KOPT-K1 (cell line): ENCODE data around the gene TRAM2.

Source experiments
- H3K27ac ChIP-seq: fragments of 200-600 bp; sonication (generic); 2 replicates; pipeline ENCODE4 v1.5.1; 2016; ENCODE audit warnings: antibody characterized with exemption, mild to moderate bottlenecking, low read depth, low read length; ENCODE audit not compliant: poor library complexity, severe bottlenecking
- H3K36me3 ChIP-seq: fragments of 200-600 bp; sonication (generic); 2 replicates; pipeline ENCODE4 v1.5.1; 2017; ENCODE audit warnings: antibody characterized with exemption, mild to moderate bottlenecking, low read length, moderate library complexity; ENCODE audit not compliant: insufficient read depth
- H3K9me3 ChIP-seq: fragments of 200-600 bp; sonication (generic); 2 replicates; pipeline ENCODE4 v1.5.1; 2017; ENCODE audit warnings: antibody characterized with exemption, low read length, mild to moderate bottlenecking; ENCODE audit not compliant: insufficient read depth, poor library complexity, severe bottlenecking

TRAM2 gene

GRCh38 chr6:52547647-52548352 lies 29.1 kb downstream of the TRAM2 start:
- H3K36me3 ChIP-seq: no peaks in the 10 kb centered on the region
- H3K9me3 ChIP-seq: no peaks in the 10 kb centered on the region
- H3K27ac ChIP-seq: no peak overlapping the region

- no peaks in the 10 kb centered on the region for H3K36me3 ChIP-seq
- H3K27ac ChIP-seq: no peak overlapping the region
- H3K9me3 ChIP-seq: no peaks in the 10 kb centered on the region
These were observed 30.2 kb downstream of the TRAM2 start for GRCh38 chr6:52546678-52547077.

DNA sequence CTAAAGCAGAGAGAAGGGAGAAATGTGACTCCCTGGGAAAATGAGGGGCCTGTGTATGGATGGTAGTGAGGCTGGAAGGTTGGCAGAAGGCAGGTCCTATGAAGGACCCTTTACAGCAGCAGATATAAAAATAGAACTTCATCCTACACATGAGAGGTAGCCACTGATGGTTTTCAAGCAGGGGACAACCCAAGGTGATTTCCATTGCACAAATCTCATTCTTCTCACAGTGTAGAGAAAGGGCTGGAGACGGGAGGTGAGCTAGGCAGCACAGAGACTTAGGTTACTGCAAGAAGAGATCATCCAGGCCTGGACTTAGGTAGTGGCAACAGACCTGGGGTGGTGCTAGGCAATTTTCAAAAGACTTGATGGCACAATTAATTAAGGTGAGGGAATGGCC lies 30.7 kb downstream of the TRAM2 start:
- no peaks in the 10 kb centered on the region for H3K9me3 ChIP-seq
- H3K27ac ChIP-seq: no peak overlapping the region
- H3K36me3 ChIP-seq: no peaks in the 10 kb centered on the region

GRCh38 chr6:52545406-52546119 lies 31.3 kb downstream of the TRAM2 start:
- H3K9me3 ChIP-seq: no peaks in the 10 kb centered on the region
- no peak overlapping the region for H3K27ac ChIP-seq
- H3K36me3 ChIP-seq: no peaks in the 10 kb centered on the region

DNA sequence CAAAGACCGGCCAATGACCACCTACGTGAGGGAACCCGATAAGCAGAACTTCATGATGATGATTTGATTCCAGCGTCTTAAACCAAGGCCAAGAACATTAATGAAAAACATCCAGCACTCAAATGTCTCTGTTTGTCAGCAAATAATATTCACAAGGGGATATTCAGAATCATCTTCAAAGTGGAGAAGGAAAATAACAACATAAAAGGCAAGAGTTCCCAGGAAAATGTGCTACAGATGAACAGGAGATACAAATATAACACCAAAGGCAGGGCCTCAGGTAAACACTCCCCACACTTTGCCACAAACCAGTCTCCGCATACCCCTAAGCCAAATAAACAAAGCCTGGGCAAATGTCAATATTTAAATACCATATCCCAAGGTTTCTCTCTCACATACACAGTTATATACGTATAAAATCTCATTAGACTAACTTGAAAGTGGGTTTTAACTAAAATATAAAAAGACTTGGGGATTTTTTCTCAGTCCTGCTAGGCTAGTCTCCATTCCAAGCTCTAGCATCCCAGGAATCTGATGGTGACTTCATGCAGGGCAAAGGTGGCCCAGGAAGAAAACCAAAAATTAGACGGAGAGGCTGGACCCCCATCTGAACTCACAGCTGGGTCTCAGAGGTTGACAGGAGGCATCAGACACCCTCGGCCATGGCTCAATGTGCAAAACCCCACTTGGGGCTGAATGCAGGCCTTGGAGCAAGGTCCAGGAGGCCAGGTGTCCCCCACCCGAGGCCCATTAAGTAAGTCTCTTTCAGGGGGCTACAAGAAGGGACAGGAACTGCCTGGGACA lies 32.1 kb downstream of the TRAM2 start:
- Histone ChIP-seq H3K9me3 (no peaks in the 10 kb centered on the region), H3K27ac (no peak overlapping the region), H3K36me3 (no peaks in the 10 kb centered on the region)

DNA sequence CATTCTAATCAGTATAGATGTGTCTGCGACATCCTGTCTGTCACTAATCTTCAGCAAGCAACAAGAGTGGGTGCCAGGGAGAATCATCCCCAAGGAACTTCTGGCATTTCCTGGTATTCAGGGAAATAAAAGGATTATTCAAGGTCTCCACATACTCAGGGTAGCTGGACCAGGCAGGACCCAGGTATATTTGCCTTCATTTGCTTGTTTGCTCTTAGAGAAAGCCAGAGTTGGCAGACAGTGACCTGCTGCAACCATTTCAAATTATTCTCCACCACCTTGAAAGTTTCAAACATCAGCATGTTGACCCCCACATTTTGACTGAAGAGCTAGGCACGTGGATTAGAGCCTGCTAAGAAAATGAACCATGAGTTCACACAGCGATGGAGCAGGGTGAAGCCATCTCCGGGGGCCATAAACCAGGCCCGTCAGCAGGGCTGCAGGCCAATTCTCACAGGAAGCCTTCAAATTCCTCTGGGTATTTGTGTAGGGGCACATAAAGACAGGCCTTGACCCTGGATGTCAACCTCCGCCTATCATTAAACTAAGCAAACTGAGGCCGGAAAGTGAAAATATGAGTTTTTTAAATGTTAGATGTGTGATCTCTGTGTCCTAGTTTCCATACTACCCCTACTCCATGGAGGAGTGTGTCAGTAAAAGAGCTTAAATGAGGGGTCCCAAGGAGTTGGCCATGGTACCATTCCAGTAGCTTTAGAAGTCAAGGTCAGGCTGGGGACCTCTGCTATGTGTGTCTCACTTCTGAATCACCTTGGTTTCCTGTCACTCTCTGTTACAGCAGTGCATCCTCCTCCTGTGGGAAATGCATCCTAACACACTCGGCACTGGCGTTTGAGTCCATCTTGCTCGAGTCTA lies 32.9 kb downstream of the TRAM2 start:
- Histone ChIP-seq H3K36me3 (no peaks in the 10 kb centered on the region), H3K27ac (no peak overlapping the region), H3K9me3 (no peaks in the 10 kb centered on the region)

- Histone ChIP-seq H3K36me3 (no peaks in the 10 kb centered on the region), H3K9me3 (no peaks in the 10 kb centered on the region), H3K27ac (no peak overlapping the region)
These were observed 33.6 kb downstream of the TRAM2 start for GRCh38 chr6:52543262-52543661.

DNA sequence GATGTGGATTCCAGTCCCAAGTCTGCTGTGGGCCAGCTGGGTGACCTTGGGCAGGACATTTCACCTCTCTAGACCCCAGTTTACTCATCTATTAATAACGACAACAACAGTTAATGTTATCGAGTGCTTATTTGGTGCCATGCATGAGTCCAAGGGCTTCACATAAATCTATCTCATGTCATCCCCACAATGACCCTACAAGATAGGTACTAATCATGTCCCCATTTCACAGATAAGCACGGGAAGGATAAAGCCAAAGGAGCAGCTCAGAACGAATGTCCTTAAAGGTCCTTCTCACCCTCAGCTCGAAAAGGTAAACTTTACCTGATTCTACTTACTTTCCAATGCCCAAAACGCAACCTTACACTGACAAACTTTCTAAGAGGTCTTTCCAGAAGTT lies 35.7 kb downstream of the TRAM2 start:
- Histone ChIP-seq H3K27ac (no peak overlapping the region), H3K36me3 (no peaks in the 10 kb centered on the region), H3K9me3 (no peaks in the 10 kb centered on the region)

GRCh38 chr6:52540286-52540902 lies 36.5 kb downstream of the TRAM2 start:
- H3K9me3 ChIP-seq: no peaks in the 10 kb centered on the region
- H3K27ac ChIP-seq: no peak overlapping the region
- no peaks in the 10 kb centered on the region for H3K36me3 ChIP-seq

GRCh38 chr6:52539607-52540006 lies 37.3 kb downstream of the TRAM2 start:
- no peak overlapping the region for H3K27ac ChIP-seq
- no peaks in the 10 kb centered on the region for H3K36me3 ChIP-seq

GRCh38 chr6:52538901-52539354 lies 37.9 kb downstream of the TRAM2 start:
- Histone ChIP-seq H3K36me3 (no peaks in the 10 kb centered on the region), H3K9me3 (no peaks in the 10 kb centered on the region), H3K27ac (peak overlapping the region; percentile 53)

More at GRCh38 chr6:52539607-52540006, 37.3 kb downstream of the TRAM2 start:
- H3K9me3 ChIP-seq: no peaks in the 10 kb centered on the region

GRCh38 chr6:52538252-52538900 lies 38.5 kb downstream of the TRAM2 start:
- Histone ChIP-seq H3K36me3 (no peaks in the 10 kb centered on the region), H3K27ac (peak overlapping the region; percentile 53), H3K9me3 (no peaks in the 10 kb centered on the region)

DNA sequence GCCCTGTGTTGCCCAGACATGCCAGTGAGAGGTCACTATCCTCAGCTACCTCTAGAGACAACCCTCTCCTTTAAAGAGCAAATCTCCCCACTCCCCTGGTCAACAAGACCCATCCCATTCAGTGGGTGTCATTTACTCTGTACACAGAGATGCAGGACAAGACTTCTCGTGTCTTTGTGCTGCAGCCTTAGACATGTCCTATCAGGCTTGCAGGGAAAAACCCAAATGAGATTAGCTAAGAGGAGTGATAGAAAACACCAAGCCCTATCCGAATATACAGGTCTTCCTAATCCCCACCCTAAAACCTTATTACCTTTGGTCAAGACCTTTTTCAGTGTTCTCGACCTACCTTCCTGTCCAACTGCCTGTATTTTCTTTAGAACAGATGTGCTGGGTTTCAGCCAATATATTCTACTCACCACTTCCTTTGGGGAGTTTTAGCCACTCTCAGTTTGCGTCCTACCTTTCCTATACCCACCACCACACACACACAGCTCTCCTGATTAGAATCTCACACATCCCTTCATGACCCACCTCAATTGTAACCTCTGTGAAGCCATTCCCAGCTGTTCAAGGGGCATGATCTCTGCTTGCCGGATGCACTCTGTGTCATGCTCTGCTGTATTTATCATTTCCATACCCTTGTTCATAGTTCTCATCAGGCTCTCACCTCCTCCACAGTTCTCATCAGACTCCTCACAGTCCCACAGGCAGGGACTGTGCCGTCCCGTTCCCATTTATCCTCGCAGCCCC lies 39.7 kb downstream of the TRAM2 start:
- Histone ChIP-seq H3K36me3 (no peaks in the 10 kb centered on the region), H3K27ac (peak overlapping the region; percentile 53), H3K9me3 (no peaks in the 10 kb centered on the region)
